ENCODE data around the gene PDE1A.

- TF ChIP-seq CTCF (IDR thresholded peaks at IDR 0.05) (no peak), POLR2A (IDR thresholded peaks at IDR 0.05) (no peak)
Measured at GRCh38 chr2:182134201-182134600, 292.6 kb downstream of the PDE1A start.

Measured in uterus (tissue), 2 donors.